HCT116 (cell line): Measurements from ENCODE around the gene CCDC40. TPM values are rescaled to one million over a fixed set of nuclear protein-coding genes. Genes with fewer than 3 reads are reported as not detected.

ENCODE experiments used
- ATAC-seq: fragments of 200-7000 bp; cut with Tn5 transposase; 2 replicates; pipeline ENCODE4 v1.9.1; 2020; ENCODE audit warnings: mild to moderate bottlenecking, moderate library complexity
- BruUV-seq: library from RNA; stranded (reverse); fragments of 400-500 nt; replicated peaks from 2 replicates; lab custom pipeline; 2021; lab: Mats Ljungman, UMichigan
- CTCF ChIA-PET: fragments of 300-600 bp; sonication (Branson Sonifier 250); formaldehyde crosslinking; loops from one replicate; lab custom pipeline; 2021; ENCODE audit warnings: antibody characterized with exemption; lab: Charles Lee
- POLR2A ChIA-PET: fragments of 300-600, 350-600 bp; sonication (Branson Sonifier 250); formaldehyde crosslinking; loops from one replicate; lab custom pipeline; 2021; ENCODE audit warnings: antibody characterized with exemption; lab: Charles Lee
- RAD21 ChIA-PET, 2 experiments: fragments of 300-600 bp; sonication (Branson Sonifier 250); formaldehyde crosslinking; loops; one replicate each; lab custom pipeline; 2023; ENCODE audit warnings: low total read pairs in 2 of 2; ENCODE audit not compliant: uncharacterized antibody in 2 of 2, unreplicated experiment in 2 of 2, low non-redundant PET in 1 of 2; lab: Charles Lee
- DNase-seq: peaks from one replicate; pipeline ENCODE4 v3.0.0-alpha.2; 2010; ENCODE audit warnings: low read depth, low spot score
- H2AFZ ChIP-seq: fragments of 200-600 bp; shearing (Covaris generic), sonication (generic); 2 replicates; pipeline ENCODE4 v1.6.1; 2017; ENCODE audit warnings: low read depth, mixed run types, mixed read lengths, antibody characterized with exemption, low read length; ENCODE audit not compliant: poor library complexity, severe bottlenecking
- H3K27ac ChIP-seq: 2 replicates; pipeline ENCODE4 v1.5.1; 2012; ENCODE audit warnings: low read depth, low read length
- H3K27me3 ChIP-seq: fragments of 200-600 bp; sonication (generic); 2 replicates; pipeline ENCODE4 v1.6.1; 2016; ENCODE audit warnings: mixed run types, low read length, mixed read lengths; ENCODE audit not compliant: insufficient read depth
- H3K36me3 ChIP-seq, 2 experiments: fragments of 200-500 bp in 1 of 2; fragments of 200-600 bp in 1 of 2; sonication (Bioruptor generic) in 1 of 2; sonication (generic) in 1 of 2; 2 replicates each; pipeline versions ENCODE4 v1.5.1 to v1.6.1; 2014 to 2016; ENCODE audit warnings: low read length in 2 of 2, inconsistent platforms in 1 of 2, mixed read lengths in 1 of 2, mixed run types in 1 of 2; ENCODE audit not compliant: insufficient read depth in 2 of 2, control insufficient read depth in 1 of 2
- H3K4me1 ChIP-seq, 2 experiments: fragments of 200-600 bp in 1 of 2; sonication (generic) in 1 of 2; 2 replicates each; pipeline versions ENCODE4 v1.5.1 to v1.6.1; 2012 to 2017; ENCODE audit warnings: low read length in 2 of 2, inconsistent platforms in 1 of 2, mild to moderate bottlenecking in 1 of 2, mixed read lengths in 1 of 2, mixed run types in 1 of 2, moderate library complexity in 1 of 2; ENCODE audit not compliant: insufficient read depth in 2 of 2, control insufficient read depth in 1 of 2
- H3K4me2 ChIP-seq: fragments of 200-600 bp; sonication (generic); 2 replicates; pipeline ENCODE4 v1.6.1; 2017; ENCODE audit warnings: mixed run types, low read length, mixed read lengths
- H3K4me3 ChIP-seq, 2 experiments: fragments of 200-600 bp in 1 of 2; sonication (generic) in 1 of 2; replicated peaks in 1 of 2; 2 replicates each; pipeline ENCODE4 v1.5.1; 2011 to 2016; ENCODE audit warnings: low read length in 2 of 2, control low read depth in 1 of 2, low read depth in 1 of 2, mild to moderate bottlenecking in 1 of 2, mixed read lengths in 1 of 2, mixed run types in 1 of 2
- H3K79me2 ChIP-seq: fragments of 200-600 bp; sonication (generic); 2 replicates; pipeline ENCODE4 v1.6.1; 2017; ENCODE audit warnings: mild to moderate bottlenecking, mixed run types, low read length, moderate library complexity, mixed read lengths; ENCODE audit not compliant: insufficient read depth
- H3K9ac ChIP-seq: fragments of 200-600 bp; sonication (generic); 2 replicates; pipeline ENCODE4 v1.6.1; 2016; ENCODE audit warnings: low read length, mixed read lengths
- H3K9me2 ChIP-seq: fragments of 200-600 bp; sonication (generic), shearing (Covaris generic); 2 replicates; pipeline ENCODE4 v1.6.1; 2017; ENCODE audit warnings: mixed run types, mild to moderate bottlenecking, moderate library complexity; ENCODE audit not compliant: insufficient read depth
- H3K9me3 ChIP-seq, 2 experiments: fragments of 200-500 bp in 1 of 2; fragments of 200-600 bp in 1 of 2; sonication (Bioruptor generic) in 1 of 2; sonication (generic) in 1 of 2; 2 replicates each; pipeline ENCODE4 v1.6.1; 2014 to 2017; ENCODE audit warnings: low read length in 2 of 2, mixed read lengths in 2 of 2, inconsistent platforms in 1 of 2, low read depth in 1 of 2, mild to moderate bottlenecking in 1 of 2, mixed run types in 1 of 2, moderate library complexity in 1 of 2; ENCODE audit not compliant: control insufficient read depth in 1 of 2, insufficient read depth in 1 of 2
- H4K20me1 ChIP-seq: fragments of 200-600 bp; sonication (generic), shearing (Covaris generic); 2 replicates; pipeline ENCODE4 v1.6.1; 2017; ENCODE audit warnings: mixed run types, mild to moderate bottlenecking, moderate library complexity; ENCODE audit not compliant: insufficient read depth
- EGR1 ChIP-seq: IDR thresholded peaks from 2 replicates; pipeline ENCODE4 v1.6.1; 2012; ENCODE audit warnings: low read depth
- EZH2phosphoT487 ChIP-seq: fragments of 200-600 bp; IDR thresholded peaks from 2 replicates; pipeline ENCODE4 v1.6.1; 2018; ENCODE audit warnings: antibody characterized with exemption, borderline replicate concordance
- TCF7L2 ChIP-seq: IDR thresholded peaks from 2 replicates; pipeline ENCODE4 v1.7.0; 2011; ENCODE audit warnings: borderline replicate concordance, inconsistent platforms; ENCODE audit not compliant: insufficient read depth, insufficient read length; ENCODE audit errors: extremely low read depth
- intact Hi-C: fragments of 100-400 bp; cut with micrococcal nuclease; formaldehyde crosslinking; loops from 2 replicates; pipeline ENCODE4 v1.10.0; 2022
- total RNA-seq: library from RNA; stranded (reverse); gene quantifications from one replicate; pipeline ENCODE4 v1.2.1, GENCODE V29; 2021; ENCODE audit not compliant: unreplicated experiment
- TF ChIP-seq, protein P1 (sequence below), 3 experiments: fragments of 200-600 bp in 1 of 3; sonication (generic) in 1 of 3; IDR thresholded peaks in 2 of 3; conservative IDR thresholded peaks in 1 of 3; 2 replicates each; pipeline ENCODE4 v1.5.1; 2012 to 2017; ENCODE audit warnings: low read depth in 2 of 3, low read length in 2 of 3, antibody characterized with exemption in 1 of 3, borderline replicate concordance in 1 of 3, control low read depth in 1 of 3, mild to moderate bottlenecking in 1 of 3, mixed read lengths in 1 of 3, mixed run types in 1 of 3, moderate library complexity in 1 of 3; ENCODE audit not compliant: insufficient read depth in 1 of 3

Gene CCDC40
- total RNA-seq, 1 experiment from 2014 or later: 10.3 TPM

DNA sequence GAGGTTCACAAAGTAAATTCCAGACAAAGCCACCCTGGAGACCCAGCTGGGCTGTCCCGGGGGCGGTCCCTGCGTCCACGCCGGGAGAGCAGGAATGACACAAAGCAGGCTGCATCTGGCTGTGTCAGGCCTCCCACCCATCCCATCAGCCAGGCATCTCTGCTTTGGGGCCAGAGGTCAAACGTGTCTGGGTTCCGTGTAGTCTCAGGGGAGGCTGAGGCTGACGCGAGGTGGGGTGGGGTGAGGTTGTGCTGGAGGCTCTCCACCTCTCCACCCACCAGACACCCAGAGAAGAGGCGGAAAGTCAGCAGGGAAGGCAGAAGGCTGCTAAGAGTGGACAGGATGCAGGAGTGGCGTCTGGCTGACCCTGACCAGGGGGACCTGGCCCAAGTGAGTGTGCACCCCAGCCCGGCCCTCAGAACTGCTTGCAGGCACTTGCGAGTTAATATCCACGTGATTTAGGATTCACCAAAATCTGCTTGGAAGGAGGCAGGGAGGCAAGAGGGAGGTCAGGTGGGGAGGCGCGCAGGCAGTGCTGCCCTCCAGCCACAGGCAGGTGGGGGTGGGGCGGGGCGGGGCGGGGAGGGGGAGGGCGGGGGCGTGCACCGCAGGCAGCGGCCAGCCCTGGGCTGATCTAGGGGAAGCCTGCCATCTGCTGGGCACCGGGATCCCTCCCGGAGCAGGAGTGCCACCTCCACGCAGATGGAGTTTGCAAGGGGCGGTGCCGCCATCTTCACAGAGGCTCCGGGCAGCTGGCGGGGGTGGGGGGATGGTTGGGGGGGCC lies 45.1 kb upstream of the CCDC40 start (continued):
- TF ChIP-seq, protein P1, sequence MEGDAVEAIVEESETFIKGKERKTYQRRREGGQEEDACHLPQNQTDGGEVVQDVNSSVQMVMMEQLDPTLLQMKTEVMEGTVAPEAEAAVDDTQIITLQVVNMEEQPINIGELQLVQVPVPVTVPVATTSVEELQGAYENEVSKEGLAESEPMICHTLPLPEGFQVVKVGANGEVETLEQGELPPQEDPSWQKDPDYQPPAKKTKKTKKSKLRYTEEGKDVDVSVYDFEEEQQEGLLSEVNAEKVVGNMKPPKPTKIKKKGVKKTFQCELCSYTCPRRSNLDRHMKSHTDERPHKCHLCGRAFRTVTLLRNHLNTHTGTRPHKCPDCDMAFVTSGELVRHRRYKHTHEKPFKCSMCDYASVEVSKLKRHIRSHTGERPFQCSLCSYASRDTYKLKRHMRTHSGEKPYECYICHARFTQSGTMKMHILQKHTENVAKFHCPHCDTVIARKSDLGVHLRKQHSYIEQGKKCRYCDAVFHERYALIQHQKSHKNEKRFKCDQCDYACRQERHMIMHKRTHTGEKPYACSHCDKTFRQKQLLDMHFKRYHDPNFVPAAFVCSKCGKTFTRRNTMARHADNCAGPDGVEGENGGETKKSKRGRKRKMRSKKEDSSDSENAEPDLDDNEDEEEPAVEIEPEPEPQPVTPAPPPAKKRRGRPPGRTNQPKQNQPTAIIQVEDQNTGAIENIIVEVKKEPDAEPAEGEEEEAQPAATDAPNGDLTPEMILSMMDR (IDR thresholded peaks at IDR 0.05 in 2 of 3, conservative IDR thresholded peaks at IDR 0.05 in 1 of 3; ENCODE audit: borderline replicate concordance in 1 of 3, insufficient read depth in 1 of 3, low read depth in 2 of 3, low read length in 2 of 3): peak in 2 of 3 experiments; percentile 44 to 71; a peak in 5 of 6 replicates
- no peak for TF ChIP-seq EZH2phosphoT487

DNA sequence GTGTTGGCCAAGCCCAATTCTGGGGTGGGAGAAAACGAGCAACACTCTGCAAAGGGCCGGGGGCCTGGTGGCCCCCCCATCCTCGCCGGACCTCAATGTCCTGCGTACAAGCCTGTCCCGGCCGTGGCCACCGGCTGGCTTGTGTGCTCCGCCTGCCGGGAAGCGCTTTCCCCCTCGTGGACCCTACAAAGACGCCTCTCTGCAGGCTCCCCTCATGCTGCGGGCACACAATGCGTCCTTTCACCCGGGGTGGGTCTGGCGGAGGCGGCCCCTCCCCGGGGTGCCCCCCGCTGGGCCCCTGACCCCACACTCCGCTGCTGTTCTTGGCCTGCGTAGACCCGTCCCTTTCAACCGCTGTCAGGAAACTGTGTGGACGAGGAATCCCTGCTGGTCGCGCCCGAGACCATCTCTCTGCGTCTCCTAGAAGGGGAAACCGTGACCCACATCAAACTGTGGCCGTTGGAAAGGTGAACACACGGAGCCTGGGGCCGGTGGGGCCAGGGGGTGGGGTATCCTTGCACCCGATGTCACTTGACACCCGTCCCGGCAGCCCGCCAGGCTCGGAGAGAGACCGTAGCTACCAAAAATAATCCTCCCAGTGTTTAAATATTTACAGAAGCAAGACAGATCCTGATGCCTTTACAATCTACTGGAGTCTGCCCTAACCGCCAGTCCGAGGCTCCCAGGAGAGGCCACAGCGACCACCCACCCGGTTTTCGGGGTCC lies 44.4 kb upstream of the CCDC40 start:
- POLR2A ChIA-PET: no interaction called here
- Histone ChIP-seq H3K27ac (no peak overlapping the region), H3K27me3 (no peaks in the 10 kb centered on the region), H3K9me2 (no peaks in the 10 kb centered on the region), H3K4me3 (no peak overlapping the region), H3K4me1 (peaks cover 43 to 49% of the 10 kb centered on the region in 2 experiments), H4K20me1 (no peaks in the 10 kb centered on the region), H3K4me2 (peak overlapping the region; percentile 33), H3K36me3 (no peaks in the 10 kb centered on the region), H3K79me2 (no peaks in the 10 kb centered on the region), H2AFZ (no peak overlapping the region), H3K9ac (no peak overlapping the region), H3K9me3 (no peaks in the 10 kb centered on the region)
- RAD21 ChIA-PET: interaction anchor here in 1 of 2 experiments (0.7 to 1.2 kb wide), 2 partner anchors 184 to 206 kb away, joined by 3 read pairs; no protein-coding TSS in a partner anchor
- DNase-seq (no peak), ATAC-seq (peak; percentile 35)
- no TSS peak for BruUV-seq
- intact Hi-C loops: loop anchor here (1.0 to 2.0 kb wide), 2 partner anchors 183 to 202 kb away; no protein-coding TSS in a partner anchor
- TF ChIP-seq TCF7L2 (peak; percentile 1), EGR1 (no peak)
- CTCF ChIA-PET: interaction anchor here (0.6 to 4.6 kb wide), 6 partner anchors 14 to 251 kb away, joined by 3 to 37 read pairs (median 3); partner anchors contain the start of gene CBX4
